OCI-LY1 (cell line): Measurements from ENCODE around the gene CYTH3.

Experiments used
- H2AFZ ChIP-seq: fragments of 200-600 bp; sonication (generic), shearing (Covaris generic); 2 replicates; pipeline ENCODE4 v1.6.0; 2014; ENCODE audit warnings: antibody characterized with exemption, mild to moderate bottlenecking, low read length
- H3F3A ChIP-seq: fragments of 200-600 bp; sonication (generic), shearing (Covaris generic); 2 replicates; pipeline ENCODE4 v1.6.0; 2014; ENCODE audit warnings: mild to moderate bottlenecking, antibody characterized with exemption, low read length, moderate library complexity; ENCODE audit not compliant: insufficient read depth
- H3K27ac ChIP-seq: fragments of 200-600 bp; sonication (generic); 2 replicates; pipeline ENCODE4 v1.5.1; 2014; ENCODE audit warnings: low read length, mixed run types, mild to moderate bottlenecking, low read depth; ENCODE audit not compliant: poor library complexity, severe bottlenecking
- H3K27me3 ChIP-seq: fragments of 200-600 bp; sonication (generic); 2 replicates; pipeline ENCODE4 v1.6.0; 2014; ENCODE audit warnings: antibody characterized with exemption, mild to moderate bottlenecking, low read length, moderate library complexity; ENCODE audit not compliant: insufficient read depth
- H3K36me3 ChIP-seq: fragments of 200-600 bp; sonication (generic); 2 replicates; pipeline ENCODE4 v1.6.1; 2014; ENCODE audit warnings: mild to moderate bottlenecking, antibody characterized with exemption, low read length, moderate library complexity, mixed read lengths; ENCODE audit not compliant: insufficient read depth
- H3K4me1 ChIP-seq: fragments of 200-600 bp; sonication (generic); 2 replicates; pipeline ENCODE4 v1.5.1; 2014; ENCODE audit warnings: mild to moderate bottlenecking, low read length, moderate library complexity; ENCODE audit not compliant: insufficient read depth, severe bottlenecking
- H3K4me2 ChIP-seq: fragments of 200-600 bp; sonication (generic), shearing (Covaris generic); 2 replicates; pipeline ENCODE4 v1.6.1; 2014; ENCODE audit warnings: low read length
- H3K4me3 ChIP-seq: fragments of 200-600 bp; sonication (generic); 2 replicates; pipeline ENCODE4 v1.5.1; 2014; ENCODE audit warnings: low read length, low read depth, mild to moderate bottlenecking, mixed read lengths; ENCODE audit not compliant: poor library complexity, severe bottlenecking
- H3K79me2 ChIP-seq: fragments of 200-600 bp; shearing (Covaris generic); 2 replicates; pipeline ENCODE4 v1.6.1; 2016; ENCODE audit warnings: mixed run types, low read length, mixed read lengths; ENCODE audit not compliant: insufficient read depth
- H3K9ac ChIP-seq: fragments of 200-600 bp; sonication (generic), shearing (Covaris generic); 2 replicates; pipeline ENCODE4 v1.6.1; 2014; ENCODE audit warnings: mild to moderate bottlenecking, low read length, mixed read lengths
- H3K9me2 ChIP-seq: fragments of 200-600 bp; sonication (generic), shearing (Covaris generic); 2 replicates; pipeline ENCODE4 v1.6.1; 2014; ENCODE audit warnings: low read depth, mild to moderate bottlenecking, low read length, mixed read lengths
- H3K9me3 ChIP-seq: fragments of 200-600 bp; shearing (Covaris generic); 2 replicates; pipeline ENCODE4 v1.6.1; 2014; ENCODE audit warnings: low read length, mixed read lengths
- H4K20me1 ChIP-seq: fragments of 200-600 bp; sonication (generic), shearing (Covaris generic); 2 replicates; pipeline ENCODE4 v1.6.0; 2016; ENCODE audit warnings: mild to moderate bottlenecking, low read length; ENCODE audit not compliant: insufficient read depth
- CTCF ChIP-seq: fragments of 200-600 bp; sonication (generic), shearing (Covaris generic); IDR thresholded peaks from 2 replicates; pipeline ENCODE4 v1.5.1; 2017; ENCODE audit warnings: mild to moderate bottlenecking, antibody characterized with exemption, low read length, moderate library complexity, mixed read lengths
- EZH2 ChIP-seq: fragments of 200-600 bp; sonication (generic), shearing (Covaris generic); IDR thresholded peaks from 2 replicates; pipeline ENCODE4 v1.8.0; 2017; ENCODE audit warnings: borderline replicate concordance, mixed run types, mild to moderate bottlenecking, antibody characterized with exemption, low read length, moderate library complexity, mixed read lengths

CYTH3 gene

GRCh38 chr7:6172910-6173295 lies 99.5 kb downstream of the CYTH3 start:
- Histone ChIP-seq H3K27me3 (no peaks in the 10 kb centered on the region), H3K4me2 (no peak overlapping the region), H3K27ac (no peak overlapping the region), H3K9me3 (no peaks in the 10 kb centered on the region), H3K9me2 (no peaks in the 10 kb centered on the region), H3K36me3 (no peaks in the 10 kb centered on the region), H4K20me1 (no peaks in the 10 kb centered on the region), H3F3A (no peaks in the 10 kb centered on the region), H2AFZ (no peak overlapping the region), H3K4me1 (no peaks in the 10 kb centered on the region), H3K4me3 (no peak overlapping the region), H3K79me2 (no peaks in the 10 kb centered on the region), H3K9ac (no peak overlapping the region)
- TF ChIP-seq CTCF (no peak), EZH2 (no peak)

GRCh38 chr7:6172224-6172909 lies 100.1 kb downstream of the CYTH3 start:
- Histone ChIP-seq H3K9ac (no peak overlapping the region), H3K79me2 (no peaks in the 10 kb centered on the region), H2AFZ (no peak overlapping the region), H3K4me3 (no peak overlapping the region), H3K4me1 (no peaks in the 10 kb centered on the region), H4K20me1 (no peaks in the 10 kb centered on the region), H3K4me2 (no peak overlapping the region), H3K36me3 (no peaks in the 10 kb centered on the region), H3F3A (no peaks in the 10 kb centered on the region), H3K9me3 (no peaks in the 10 kb centered on the region), H3K9me2 (no peaks in the 10 kb centered on the region), H3K27me3 (no peaks in the 10 kb centered on the region), H3K27ac (no peak overlapping the region)
- TF ChIP-seq CTCF (no peak), EZH2 (no peak)

- Histone ChIP-seq H3K36me3 (no peaks in the 10 kb centered on the region), H3K4me1 (no peaks in the 10 kb centered on the region), H3K4me3 (no peak overlapping the region), H3F3A (no peaks in the 10 kb centered on the region), H2AFZ (no peak overlapping the region), H3K4me2 (no peak overlapping the region), H3K27me3 (no peaks in the 10 kb centered on the region), H4K20me1 (no peaks in the 10 kb centered on the region), H3K27ac (no peak overlapping the region), H3K9me2 (no peaks in the 10 kb centered on the region), H3K9me3 (no peaks in the 10 kb centered on the region), H3K9ac (no peak overlapping the region), H3K79me2 (no peaks in the 10 kb centered on the region)
- no peak for TF ChIP-seq EZH2
- no peak for TF ChIP-seq CTCF
Measured at GRCh38 chr7:6171532-6172223, 100.7 kb downstream of the CYTH3 start.
